Kidney (tissue), 14 donors: ENCODE measurements around the gene HERC4. TPM values are rescaled to one million over a fixed set of nuclear protein-coding genes. Genes with fewer than 3 reads are reported as not detected.

Source experiments
- DNase-seq, 5 donors: peaks; one replicate each; pipeline ENCODE4 v3.0.0-alpha.2; 2013 to 2020
- FAIRE-seq: peaks from 2 replicates; lab custom pipeline; 2012; peaks lifted over from hg19 to GRCh38; lab: Jason Lieb, UNC
- H3K27ac ChIP-seq, 2 donors: one replicate each; pipeline ENCODE4 v1.7.0; 2013; ENCODE audit warnings: low read depth in 2 of 2, low read length in 2 of 2, inconsistent platforms in 1 of 2
- H3K27me3 ChIP-seq: one replicate; pipeline ENCODE4 v1.7.1; 2013; ENCODE audit warnings: low read length, inconsistent platforms; ENCODE audit not compliant: control insufficient read depth, insufficient read depth
- H3K36me3 ChIP-seq, 3 donors: one replicate each; pipeline versions ENCODE4 v1.7.0 to v1.7.1; 2013; ENCODE audit warnings: low read length in 3 of 3, control low read depth in 1 of 3, inconsistent platforms in 1 of 3; ENCODE audit not compliant: insufficient read depth in 3 of 3, control insufficient read depth in 2 of 3
- H3K4me1 ChIP-seq, 3 donors: one replicate each; pipeline versions ENCODE4 v1.7.0 to v1.7.1; 2013; ENCODE audit warnings: low read length in 3 of 3, inconsistent platforms in 1 of 3, low read depth in 1 of 3; ENCODE audit not compliant: control insufficient read depth in 2 of 3, insufficient read depth in 2 of 3
- H3K4me3 ChIP-seq, 3 donors: one replicate each; pipeline versions ENCODE4 v1.7.0 to v1.8.1; 2013; ENCODE audit warnings: low read length in 3 of 3, control low read depth in 1 of 3, inconsistent platforms in 1 of 3
- H3K9ac ChIP-seq, 3 donors: one replicate each; pipeline versions ENCODE4 v1.7.0 to v1.7.1; 2013; ENCODE audit warnings: low read length in 3 of 3, control low read depth in 1 of 3, inconsistent platforms in 1 of 3
- H3K9me3 ChIP-seq, 3 donors: one replicate each; pipeline versions ENCODE4 v1.7.0 to v1.7.1; 2013; ENCODE audit warnings: low read length in 3 of 3, control low read depth in 1 of 3, inconsistent platforms in 1 of 3; ENCODE audit not compliant: control insufficient read depth in 2 of 3, insufficient read depth in 1 of 3
- intact Hi-C: fragments of 100-400 bp; cut with DNase I; formaldehyde crosslinking; loops from one replicate; pipeline ENCODE4 v1.11.1; 2022
- polyA plus RNA-seq: library from polyadenylated mRNA; stranded (reverse); fragments of 350-450 nt; fragmentation: Illumina TruSeq; extraction: RNeasy Lipid Tissue Mini Kit (QIAGEN cat#74804); gene quantifications from one replicate; pipeline ENCODE4 v1.2.3, GENCODE V29; 2014; ENCODE audit warnings: low read depth, low replicate concordance; ENCODE audit not compliant: insufficient read depth
- total RNA-seq: library from RNA; stranded (reverse); fragmentation: NEBNext Ultra II Directional; extraction: Animal tissue kit (Norgen Biotek cat#: 25700); gene quantifications from one replicate; pipeline ENCODE4 v1.2.1, GENCODE V29; 2021
- TF ChIP-seq, protein P1 (sequence below): IDR thresholded peaks from 3 replicates; pipeline ENCODE4 v1.5.1; 2012; ENCODE audit warnings: mild to moderate bottlenecking, moderate library complexity, borderline replicate concordance; ENCODE audit not compliant: insufficient read depth; ENCODE audit errors: extremely low read depth
- donor health status: control.
- donor health status: control.
- donor health status: control.
- donor health status: control.
- donor health status: control.
- donor health status: DM: yes; HTN: yes; CAD: no.
- donor health status: Normal renal cell carcinoma (clear cell type).

The HERC4 gene
- total and polyA plus RNA-seq, 2 donors from 2014 or later = 13.3 to 47.1 TPM

DNA sequence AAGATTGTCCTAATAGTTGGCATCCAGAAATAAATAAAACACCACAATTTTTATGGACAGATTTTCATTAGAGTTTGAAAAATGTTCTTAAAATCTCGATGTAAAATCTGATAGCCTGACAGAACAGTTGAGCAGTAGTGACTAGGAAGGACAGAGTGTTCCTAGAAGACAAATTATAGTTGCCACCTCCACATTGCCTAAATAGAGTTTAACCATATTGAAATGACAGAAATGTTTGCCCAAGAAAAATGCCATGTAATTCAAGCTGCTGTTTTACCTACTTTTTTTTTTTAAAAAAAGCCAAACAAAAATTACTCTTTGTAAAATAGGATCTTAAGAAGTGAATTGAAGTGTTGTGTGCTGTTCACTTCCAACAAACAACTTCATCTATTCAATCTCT, 8.9 kb upstream of the HERC4 start:
- H3K9me3 ChIP-seq = no peaks in the 10 kb centered on the region
- H3K9ac ChIP-seq = no peak overlapping the region
- no peaks in the 10 kb centered on the region for H3K27me3 ChIP-seq
- FAIRE-seq (no peak), DNase-seq (no peak)
- no peaks in the 10 kb centered on the region for H3K36me3 ChIP-seq
- no peak overlapping the region for H3K27ac ChIP-seq
- H3K4me1 ChIP-seq = no peaks in the 10 kb centered on the region
- intact Hi-C loops = no loop called here
- no peak overlapping the region for H3K4me3 ChIP-seq
- TF ChIP-seq, protein P1, sequence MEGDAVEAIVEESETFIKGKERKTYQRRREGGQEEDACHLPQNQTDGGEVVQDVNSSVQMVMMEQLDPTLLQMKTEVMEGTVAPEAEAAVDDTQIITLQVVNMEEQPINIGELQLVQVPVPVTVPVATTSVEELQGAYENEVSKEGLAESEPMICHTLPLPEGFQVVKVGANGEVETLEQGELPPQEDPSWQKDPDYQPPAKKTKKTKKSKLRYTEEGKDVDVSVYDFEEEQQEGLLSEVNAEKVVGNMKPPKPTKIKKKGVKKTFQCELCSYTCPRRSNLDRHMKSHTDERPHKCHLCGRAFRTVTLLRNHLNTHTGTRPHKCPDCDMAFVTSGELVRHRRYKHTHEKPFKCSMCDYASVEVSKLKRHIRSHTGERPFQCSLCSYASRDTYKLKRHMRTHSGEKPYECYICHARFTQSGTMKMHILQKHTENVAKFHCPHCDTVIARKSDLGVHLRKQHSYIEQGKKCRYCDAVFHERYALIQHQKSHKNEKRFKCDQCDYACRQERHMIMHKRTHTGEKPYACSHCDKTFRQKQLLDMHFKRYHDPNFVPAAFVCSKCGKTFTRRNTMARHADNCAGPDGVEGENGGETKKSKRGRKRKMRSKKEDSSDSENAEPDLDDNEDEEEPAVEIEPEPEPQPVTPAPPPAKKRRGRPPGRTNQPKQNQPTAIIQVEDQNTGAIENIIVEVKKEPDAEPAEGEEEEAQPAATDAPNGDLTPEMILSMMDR = no peak

DNA sequence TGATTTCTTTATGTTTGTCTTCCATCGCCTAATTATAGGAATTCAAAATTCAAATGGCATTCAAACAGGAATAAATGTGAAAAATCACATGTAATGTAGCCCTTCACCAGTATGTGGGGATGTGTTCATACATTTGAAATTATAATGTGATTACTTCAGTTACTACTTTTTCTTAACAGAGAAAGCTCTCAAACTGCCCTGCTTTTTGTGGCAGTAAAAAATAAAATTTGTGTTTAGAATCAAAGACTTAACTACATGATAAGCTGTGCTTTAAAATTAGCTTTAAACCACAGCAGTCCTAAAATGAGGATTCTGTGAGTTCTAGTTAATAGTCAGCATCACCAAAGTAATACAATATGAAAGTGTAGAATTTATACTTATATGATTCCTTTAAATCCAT, 7.8 kb upstream of the HERC4 start:
- DNase-seq = peak in 1 of 5 donors; percentile 39
- Histone ChIP-seq H3K9me3 (no peaks in the 10 kb centered on the region), H3K36me3 (no peaks in the 10 kb centered on the region), H3K27me3 (no peaks in the 10 kb centered on the region), H3K4me1 (no peaks in the 10 kb centered on the region), H3K9ac (no peak overlapping the region), H3K4me3 (no peak overlapping the region), H3K27ac (no peak overlapping the region)
- TF ChIP-seq, protein P1 = peak; percentile 10
- peak; percentile 77 for FAIRE-seq
- intact Hi-C loops = no loop called here

DNA sequence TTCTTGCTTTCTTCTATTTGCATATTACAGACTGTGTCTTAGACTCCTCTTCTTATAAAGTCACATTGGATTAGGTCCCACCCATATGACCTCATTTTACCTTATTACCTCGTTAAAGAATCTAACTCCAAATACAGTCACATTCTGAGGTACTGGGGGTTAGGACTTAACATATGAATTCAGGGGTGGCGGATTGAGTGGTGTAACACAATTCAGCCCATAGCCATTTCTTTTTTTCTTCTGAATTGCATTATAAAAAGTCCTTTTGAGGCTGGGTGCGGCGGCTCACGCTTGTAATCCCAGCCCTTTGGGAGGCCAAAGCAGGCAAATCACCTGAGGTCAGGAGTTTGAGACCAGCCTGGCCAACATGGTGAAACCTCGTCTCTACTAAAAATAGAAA, 6.8 kb upstream of the HERC4 start:
- intact Hi-C loops = no loop called here
- Histone ChIP-seq H3K36me3 (no peaks in the 10 kb centered on the region), H3K9ac (no peak overlapping the region), H3K9me3 (no peaks in the 10 kb centered on the region), H3K27me3 (no peaks in the 10 kb centered on the region), H3K4me1 (no peaks in the 10 kb centered on the region), H3K4me3 (no peak overlapping the region), H3K27ac (no peak overlapping the region)
- DNase-seq (no peak), FAIRE-seq (no peak)
- TF ChIP-seq, protein P1 = no peak

- Histone ChIP-seq H3K36me3 (no peaks in the 10 kb centered on the region), H3K9me3 (no peaks in the 10 kb centered on the region), H3K4me1 (no peaks in the 10 kb centered on the region), H3K27me3 (no peaks in the 10 kb centered on the region), H3K9ac (no peak overlapping the region), H3K4me3 (no peak overlapping the region), H3K27ac (no peak overlapping the region)
- TF ChIP-seq, protein P1 = no peak
- DNase-seq = no peak
- intact Hi-C loops = no loop called here
- FAIRE-seq = no peak
Measured at GRCh38 chr10:68080853-68081431, 5.9 kb upstream of the HERC4 start.
